ENCODE measurements around the gene POLR2F. TPM values are rescaled to one million over a fixed set of nuclear protein-coding genes. Genes with fewer than 3 reads are reported as not detected.

Gene POLR2F
- total RNA-seq, 1 experiment from 2014 or later, result 107 TPM

- Histone ChIP-seq H4K20me1 (ENCODE audit: insufficient read depth) (no peaks in the 10 kb centered on the region), H3K79me2 (ENCODE audit: insufficient read depth, low read length) (no peaks in the 10 kb centered on the region), H3K9me3 (ENCODE audit: control insufficient read depth in 1 of 2, insufficient read depth in 1 of 2, low read depth in 1 of 2, low read length in 2 of 2) (no peaks in the 10 kb centered on the region), H3K4me2 (ENCODE audit: low read length) (no peak overlapping the region), H3K9me2 (ENCODE audit: insufficient read depth) (no peaks in the 10 kb centered on the region), H3K36me3 (ENCODE audit: control insufficient read depth in 1 of 2, insufficient read depth in 2 of 2, low read length in 2 of 2) (no peaks in the 10 kb centered on the region), H3K27ac (ENCODE audit: low read depth, low read length) (no peak overlapping the region), H3K27me3 (ENCODE audit: insufficient read depth, low read length) (no peaks in the 10 kb centered on the region), H3K9ac (ENCODE audit: low read length) (no peak overlapping the region), H3K4me3 (replicated peaks in 1 of 2; ENCODE audit: low read depth in 1 of 2, low read length in 2 of 2) (no peak overlapping the region), H2AFZ (ENCODE audit: low read depth, low read length, poor library complexity, severe bottlenecking) (no peak overlapping the region), H3K4me1 (ENCODE audit: control insufficient read depth in 1 of 2, insufficient read depth in 2 of 2, low read length in 2 of 2) (peaks cover 0 to 3% of the 10 kb centered on the region in 2 experiments; a peak in 2 of 4 replicates)
- intact Hi-C loops (cut with micrococcal nuclease), result no loop called here
- TF ChIP-seq ZNF274 (IDR thresholded peaks at IDR 0.05; ENCODE audit: low read depth, low read length), result no peak
- no peak for TF ChIP-seq ZFX (IDR thresholded peaks at IDR 0.05)
- no peak for TF ChIP-seq EZH2phosphoT487 (IDR thresholded peaks at IDR 0.05; ENCODE audit: borderline replicate concordance)
- TF ChIP-seq MAX (IDR thresholded peaks at IDR 0.05), result no peak
- TF ChIP-seq CBX3 (IDR thresholded peaks at IDR 0.05; ENCODE audit: low read depth), result no peak
- TF ChIP-seq TCF7L2 (IDR thresholded peaks at IDR 0.05; ENCODE audit: borderline replicate concordance, extremely low read depth, insufficient read depth, insufficient read length), result no peak
- no peak for TF ChIP-seq EZH2 (IDR thresholded peaks at IDR 0.05)
- TF ChIP-seq ELF1 (IDR thresholded peaks at IDR 0.05; ENCODE audit: borderline replicate concordance, low read depth), result no peak
- TF ChIP-seq CTCF (IDR thresholded peaks at IDR 0.05 in 2 of 3, conservative IDR thresholded peaks at IDR 0.05 in 1 of 3; ENCODE audit: borderline replicate concordance in 1 of 3, insufficient read depth in 1 of 3, low read depth in 2 of 3, low read length in 2 of 3), result no peak
- no peak for TF ChIP-seq SIN3A (IDR thresholded peaks at IDR 0.05; ENCODE audit: low read depth)
- no peak for TF ChIP-seq REST (IDR thresholded peaks at IDR 0.05; ENCODE audit: low read depth)
- no peak for TF ChIP-seq RAD21 (IDR thresholded peaks at IDR 0.05; ENCODE audit: low read depth)
- TF ChIP-seq CEBPB (IDR thresholded peaks at IDR 0.05; ENCODE audit: low read depth), result no peak
- no peak for TF ChIP-seq JUND (IDR thresholded peaks at IDR 0.05)
- no peak for TF ChIP-seq ATF3 (IDR thresholded peaks at IDR 0.05)
- no peak for TF ChIP-seq SRF (IDR thresholded peaks at IDR 0.05; ENCODE audit: low read depth)
- CTCF ChIA-PET, result no interaction called here
- POLR2A ChIA-PET, result no interaction called here
- ATAC-seq (no peak), DNase-seq (ENCODE audit: low read depth, low spot score) (no peak)
- RAD21 ChIA-PET (ENCODE audit: low non-redundant PET in 1 of 2, low total read pairs in 2 of 2, uncharacterized antibody in 2 of 2, unreplicated experiment in 2 of 2), result no interaction called here
- BruUV-seq (replicated peaks), result no TSS peak
These were observed 37.4 kb downstream of the POLR2F start for GRCh38 chr22:37990862-37991261.
